Activated T-cell treated with anti-CD3 and anti-CD28 coated beads, Interleukin-2, amount 50 U/mL, for 24 hours (primary cell): ENCODE results near the gene SLC44A3.

Experiments used
- DNase-seq: peaks from one replicate; pipeline ENCODE4 v3.0.0-alpha.2; 2020
- H3K27ac Mint-ChIP-seq: 2 replicates; pipeline ENCODE4 v1.8.0; 2020; ENCODE audit warnings: mild to moderate bottlenecking, mixed read lengths
- H3K27me3 Mint-ChIP-seq: 2 replicates; pipeline ENCODE4 v1.8.0; 2020; ENCODE audit warnings: mixed read lengths
- H3K36me3 Mint-ChIP-seq: 2 replicates; pipeline ENCODE4 v1.8.0; 2020; ENCODE audit warnings: low read depth, mixed read lengths
- H3K4me1 Mint-ChIP-seq: 2 replicates; pipeline ENCODE4 v1.8.0; 2020; ENCODE audit warnings: low read depth, mixed read lengths
- H3K4me3 Mint-ChIP-seq: 2 replicates; pipeline ENCODE4 v1.8.0; 2020; ENCODE audit warnings: mild to moderate bottlenecking, moderate library complexity, mixed read lengths
- H3K9me3 Mint-ChIP-seq: 2 replicates; pipeline ENCODE4 v1.8.0; 2020; ENCODE audit warnings: mixed read lengths

The SLC44A3 gene

DNA sequence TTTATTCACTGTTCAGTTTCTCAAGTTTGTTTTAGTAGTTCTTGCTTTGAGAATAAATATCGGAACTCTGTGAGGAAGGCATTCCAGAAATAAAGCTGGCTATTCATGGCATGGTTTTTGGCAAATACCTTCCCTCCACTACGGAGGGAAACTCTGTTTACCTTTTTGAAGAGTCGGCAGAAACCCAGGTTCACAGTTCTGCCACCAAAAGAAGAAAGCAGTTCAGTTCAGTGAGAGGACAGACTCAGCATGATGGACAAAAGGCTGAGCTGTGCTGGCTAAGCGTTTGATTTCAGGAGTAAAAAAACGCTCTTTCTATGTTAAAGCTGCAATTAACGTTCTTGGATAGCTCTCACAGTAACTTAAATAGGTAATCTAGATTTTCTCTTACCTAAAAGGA, 64.3 kb downstream of the SLC44A3 start:
- Mint-ChIP-seq H3K9me3 (no peaks in the 10 kb centered on the region), H3K27ac (no peak overlapping the region), H3K4me3 (no peak overlapping the region), H3K4me1 (peaks cover 14% of the 10 kb centered on the region), H3K36me3 (no peaks in the 10 kb centered on the region), H3K27me3 (no peaks in the 10 kb centered on the region)
- no peak for DNase-seq

GRCh38 chr1:94886361-94886760, 66.2 kb downstream of the SLC44A3 start:
- peaks cover 14% of the 10 kb centered on the region for H3K4me1 Mint-ChIP-seq
- no peaks in the 10 kb centered on the region for H3K27me3 Mint-ChIP-seq
- H3K36me3 Mint-ChIP-seq, result no peaks in the 10 kb centered on the region
- no peaks in the 10 kb centered on the region for H3K9me3 Mint-ChIP-seq
- no peak overlapping the region for H3K27ac Mint-ChIP-seq
- DNase-seq, result no peak
- H3K4me3 Mint-ChIP-seq, result no peak overlapping the region

DNA sequence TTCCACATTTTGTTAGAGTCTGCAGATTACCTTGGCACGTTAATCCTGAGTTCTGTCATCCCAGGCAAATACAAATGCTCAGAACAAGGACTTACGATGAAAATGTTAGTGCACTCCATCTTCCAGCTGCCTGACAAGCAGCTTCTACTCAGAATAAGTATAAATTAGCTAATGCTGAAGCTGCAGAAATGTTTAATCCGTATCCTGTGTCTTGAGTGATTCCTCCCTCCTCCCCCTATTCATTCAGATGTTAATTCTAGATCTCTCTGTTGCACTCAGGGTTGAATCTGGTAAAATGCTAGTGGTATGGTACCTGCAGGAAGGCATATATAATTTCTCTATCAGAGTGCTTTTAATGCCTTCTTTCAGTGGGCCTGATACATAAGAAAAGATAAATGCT, 66.9 kb downstream of the SLC44A3 start:
- H3K27ac Mint-ChIP-seq, result no peak overlapping the region
- DNase-seq, result no peak
- H3K36me3 Mint-ChIP-seq, result no peaks in the 10 kb centered on the region
- H3K27me3 Mint-ChIP-seq, result no peaks in the 10 kb centered on the region
- H3K4me3 Mint-ChIP-seq, result no peak overlapping the region
- peaks cover 14% of the 10 kb centered on the region for H3K4me1 Mint-ChIP-seq
- H3K9me3 Mint-ChIP-seq, result no peaks in the 10 kb centered on the region

GRCh38 chr1:94887603-94888171, 67.5 kb downstream of the SLC44A3 start:
- Mint-ChIP-seq H3K27ac (no peak overlapping the region), H3K27me3 (no peaks in the 10 kb centered on the region), H3K36me3 (no peaks in the 10 kb centered on the region), H3K4me3 (no peak overlapping the region), H3K4me1 (peaks cover 14% of the 10 kb centered on the region), H3K9me3 (no peaks in the 10 kb centered on the region)
- DNase-seq, result no peak

GRCh38 chr1:94888201-94888600, 68.0 kb downstream of the SLC44A3 start:
- H3K27me3 Mint-ChIP-seq, result no peaks in the 10 kb centered on the region
- H3K4me3 Mint-ChIP-seq, result no peak overlapping the region
- H3K36me3 Mint-ChIP-seq, result no peaks in the 10 kb centered on the region
- no peak for DNase-seq
- H3K4me1 Mint-ChIP-seq, result peaks cover 9% of the 10 kb centered on the region
- H3K9me3 Mint-ChIP-seq, result no peaks in the 10 kb centered on the region
- no peak overlapping the region for H3K27ac Mint-ChIP-seq

- DNase-seq, result no peak
- H3K36me3 Mint-ChIP-seq, result no peaks in the 10 kb centered on the region
- H3K27me3 Mint-ChIP-seq, result no peaks in the 10 kb centered on the region
- no peak overlapping the region for H3K4me3 Mint-ChIP-seq
- H3K9me3 Mint-ChIP-seq, result no peaks in the 10 kb centered on the region
- H3K27ac Mint-ChIP-seq, result no peak overlapping the region
- H3K4me1 Mint-ChIP-seq, result no peaks in the 10 kb centered on the region
Observed at GRCh38 chr1:94892604-94893254, 72.6 kb downstream of the SLC44A3 start.

DNA sequence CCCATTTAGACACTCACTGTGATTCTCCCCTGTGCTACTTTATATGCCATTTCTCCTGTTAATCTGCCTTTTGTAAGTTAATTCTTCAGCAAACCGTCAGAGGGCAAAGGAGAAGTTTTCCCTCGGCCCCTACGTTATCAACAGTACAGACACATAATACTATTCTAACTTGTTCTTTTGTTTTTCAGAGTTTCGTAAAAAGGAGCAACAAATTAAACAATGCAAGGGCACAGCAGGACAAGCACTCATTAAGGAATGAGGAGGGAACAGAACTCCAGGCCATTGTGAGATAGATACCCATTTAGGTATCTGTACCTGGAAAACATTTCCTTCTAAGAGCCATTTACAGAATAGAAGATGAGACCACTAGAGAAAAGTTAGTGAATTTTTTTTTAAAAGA, 74.5 kb downstream of the SLC44A3 start:
- no peak for DNase-seq
- no peak overlapping the region for H3K4me3 Mint-ChIP-seq
- no peak overlapping the region for H3K27ac Mint-ChIP-seq
- H3K9me3 Mint-ChIP-seq, result no peaks in the 10 kb centered on the region
- no peaks in the 10 kb centered on the region for H3K4me1 Mint-ChIP-seq
- no peaks in the 10 kb centered on the region for H3K27me3 Mint-ChIP-seq
- H3K36me3 Mint-ChIP-seq, result no peaks in the 10 kb centered on the region

DNA sequence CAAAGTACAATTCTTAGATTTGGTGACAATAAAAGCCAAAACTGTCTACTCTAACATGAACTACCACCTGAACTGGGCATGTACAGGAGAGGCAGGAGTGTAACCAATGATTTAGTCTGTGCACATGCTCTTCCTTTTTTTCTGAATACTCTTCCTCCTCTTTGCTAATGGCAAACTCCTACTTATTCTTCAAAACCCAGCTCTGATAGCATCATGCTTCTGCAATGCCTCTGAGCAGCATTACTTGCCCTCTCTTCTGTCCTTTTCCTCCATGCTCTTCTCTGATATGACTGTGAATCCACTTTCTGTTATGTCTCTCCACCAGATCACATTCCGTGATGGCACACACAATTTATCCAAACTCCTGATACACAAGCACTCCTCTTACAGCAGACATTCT, 75.4 kb downstream of the SLC44A3 start:
- H3K27me3 Mint-ChIP-seq, result no peaks in the 10 kb centered on the region
- no peak overlapping the region for H3K4me3 Mint-ChIP-seq
- no peaks in the 10 kb centered on the region for H3K9me3 Mint-ChIP-seq
- H3K4me1 Mint-ChIP-seq, result no peaks in the 10 kb centered on the region
- DNase-seq, result no peak
- no peaks in the 10 kb centered on the region for H3K36me3 Mint-ChIP-seq
- no peak overlapping the region for H3K27ac Mint-ChIP-seq

GRCh38 chr1:94898491-94899385, 78.6 kb downstream of the SLC44A3 start:
- Mint-ChIP-seq H3K4me3 (no peak overlapping the region), H3K27ac (no peak overlapping the region), H3K4me1 (no peaks in the 10 kb centered on the region), H3K36me3 (no peaks in the 10 kb centered on the region), H3K9me3 (no peaks in the 10 kb centered on the region), H3K27me3 (no peaks in the 10 kb centered on the region)
- no peak for DNase-seq

GRCh38 chr1:94899756-94900155, 79.6 kb downstream of the SLC44A3 start:
- no peak for DNase-seq
- no peaks in the 10 kb centered on the region for H3K4me1 Mint-ChIP-seq
- no peaks in the 10 kb centered on the region for H3K9me3 Mint-ChIP-seq
- H3K27ac Mint-ChIP-seq, result no peak overlapping the region
- no peaks in the 10 kb centered on the region for H3K27me3 Mint-ChIP-seq
- no peak overlapping the region for H3K4me3 Mint-ChIP-seq
- no peaks in the 10 kb centered on the region for H3K36me3 Mint-ChIP-seq

DNA sequence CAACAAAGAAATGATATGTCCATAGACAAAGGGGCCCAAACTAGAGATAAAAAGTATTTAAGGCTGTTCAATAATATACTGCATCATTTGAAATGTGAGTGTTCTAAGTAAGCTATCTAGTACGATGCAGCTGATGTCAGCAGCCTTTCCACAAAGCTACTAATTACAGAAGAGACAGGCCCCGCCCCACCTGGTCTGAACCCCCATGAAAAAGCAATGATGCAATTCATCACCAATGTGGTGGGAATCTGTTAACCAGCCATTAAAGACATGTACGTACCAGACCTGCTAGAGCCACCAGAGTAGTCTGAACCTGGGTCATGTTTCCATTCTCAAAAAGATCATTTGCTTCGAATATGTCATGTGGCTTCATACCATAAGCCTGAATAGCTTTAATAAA, 81.7 kb downstream of the SLC44A3 start:
- Mint-ChIP-seq H3K4me1 (no peaks in the 10 kb centered on the region), H3K4me3 (no peak overlapping the region), H3K36me3 (no peaks in the 10 kb centered on the region), H3K27ac (no peak overlapping the region), H3K9me3 (no peaks in the 10 kb centered on the region), H3K27me3 (no peaks in the 10 kb centered on the region)
- no peak for DNase-seq

- Mint-ChIP-seq H3K36me3 (no peaks in the 10 kb centered on the region), H3K9me3 (no peaks in the 10 kb centered on the region), H3K4me3 (no peak overlapping the region), H3K4me1 (no peaks in the 10 kb centered on the region), H3K27me3 (no peaks in the 10 kb centered on the region), H3K27ac (no peak overlapping the region)
- DNase-seq, result no peak
Observed at GRCh38 chr1:94903280-94904009, 83.3 kb downstream of the SLC44A3 start.

DNA sequence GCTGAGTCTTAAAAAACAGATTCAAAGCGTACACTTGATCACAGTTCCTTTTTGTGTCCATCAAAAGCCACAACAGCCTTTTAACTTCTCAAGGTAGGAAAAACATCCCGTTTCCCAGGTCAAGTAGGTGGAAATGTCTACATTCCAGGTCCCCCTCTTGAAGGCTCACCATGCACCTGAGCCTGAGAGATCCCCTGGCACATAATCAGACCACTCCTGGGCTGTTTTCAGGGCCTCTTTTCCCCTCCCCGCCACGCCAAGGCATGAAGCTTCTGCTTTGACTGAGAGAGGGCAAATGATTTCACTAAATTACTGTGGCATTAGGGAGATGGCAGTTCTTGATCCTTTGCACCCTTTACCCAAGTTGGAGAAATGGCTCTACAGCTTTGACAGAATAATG, 85.0 kb downstream of the SLC44A3 start:
- H3K4me3 Mint-ChIP-seq, result no peak overlapping the region

GRCh38 chr1:94906382-94906781, 86.2 kb downstream of the SLC44A3 start:
- Mint-ChIP-seq H3K27ac (no peak overlapping the region), H3K4me3 (no peak overlapping the region), H3K4me1 (no peaks in the 10 kb centered on the region), H3K36me3 (no peaks in the 10 kb centered on the region), H3K9me3 (no peaks in the 10 kb centered on the region), H3K27me3 (peaks cover 6% of the 10 kb centered on the region)
- DNase-seq, result no peak

More for the DNA sequence above, 85.0 kb downstream of the SLC44A3 start:
- H3K9me3 Mint-ChIP-seq, result no peaks in the 10 kb centered on the region
- no peak overlapping the region for H3K27ac Mint-ChIP-seq
- H3K27me3 Mint-ChIP-seq, result peaks cover 6% of the 10 kb centered on the region
- DNase-seq, result no peak
- no peaks in the 10 kb centered on the region for H3K4me1 Mint-ChIP-seq
- H3K36me3 Mint-ChIP-seq, result no peaks in the 10 kb centered on the region
